NOMO-1 (cell line): Measurements from ENCODE around the gene FAM200B.

ENCODE experiments used
- DNase-seq, 2 experiments: peaks; one replicate each; lab custom pipeline; 2025; ENCODE audit not compliant: unreplicated experiment in 2 of 2; lab: John Stamatoyannopoulos, UW

Gene FAM200B

DNA sequence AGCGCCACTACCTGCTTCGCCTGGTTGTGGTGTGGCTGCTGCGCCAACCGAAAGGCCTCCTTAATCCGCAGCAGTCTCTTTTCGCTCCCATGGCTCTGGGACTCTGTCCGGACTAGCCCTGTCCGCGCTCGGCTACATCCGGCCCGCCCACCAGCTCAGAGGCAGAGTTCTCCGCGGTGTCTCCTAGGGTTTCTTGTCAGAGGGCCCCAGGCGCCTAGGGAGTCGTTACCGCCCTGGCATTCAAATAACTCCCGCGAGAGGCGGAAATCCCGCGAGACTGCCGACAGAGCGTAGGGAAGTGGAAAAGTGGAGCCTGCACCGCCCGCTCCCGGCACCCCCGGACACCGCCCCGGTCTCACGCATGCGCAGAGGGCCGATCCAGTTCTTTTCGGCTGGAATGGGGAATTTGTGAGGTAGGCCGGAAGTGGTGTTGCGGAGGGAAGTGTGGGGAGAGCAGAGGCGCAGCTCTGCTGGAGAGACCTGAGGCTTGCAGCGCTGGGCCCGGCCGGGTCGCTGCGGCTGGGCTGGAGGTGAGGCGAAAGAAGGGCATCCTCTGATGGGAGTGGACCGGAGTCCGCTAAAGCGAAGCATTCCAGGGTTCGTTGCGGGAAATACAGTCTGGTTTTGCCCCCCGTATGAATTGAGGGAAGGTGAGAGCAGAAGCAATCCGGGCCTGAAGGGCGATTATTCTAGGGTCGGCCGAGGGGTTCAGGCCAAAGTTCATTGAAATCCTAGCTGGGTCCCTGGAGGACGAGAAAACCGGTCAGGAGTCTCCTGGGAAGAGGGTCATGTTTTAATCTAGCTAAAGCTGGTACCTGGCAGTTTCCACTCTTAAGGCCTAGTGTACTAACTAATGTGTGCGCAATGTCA is at the start of gene FAM200B:
TSS of gene FAM200B (plus strand) at position 456 of the 870 bp plus-strand sequence. CDS start 5,151 bp downstream, outside the sequence.
- peak; percentile 97 to 98 for DNase-seq

DNA sequence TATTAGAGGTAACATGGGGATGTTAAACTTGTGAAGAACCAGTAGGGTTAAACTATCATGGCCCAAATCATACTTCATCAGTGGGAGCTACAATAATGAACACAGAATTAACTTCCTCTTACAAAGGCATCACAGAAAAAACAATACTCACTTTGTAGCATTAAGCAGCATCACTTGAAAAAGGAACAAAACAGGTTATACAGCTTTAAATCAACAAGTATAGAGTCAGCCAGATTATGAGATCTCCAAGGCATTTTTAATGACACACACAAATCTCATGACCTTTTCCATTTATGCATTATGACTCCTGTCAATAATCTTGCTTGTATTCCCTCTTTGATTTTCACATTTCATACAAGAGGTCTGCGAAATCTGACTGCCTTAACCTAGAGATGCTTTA is 44.8 kb upstream of the FAM200B start:
- DNase-seq, result no peak

DNA sequence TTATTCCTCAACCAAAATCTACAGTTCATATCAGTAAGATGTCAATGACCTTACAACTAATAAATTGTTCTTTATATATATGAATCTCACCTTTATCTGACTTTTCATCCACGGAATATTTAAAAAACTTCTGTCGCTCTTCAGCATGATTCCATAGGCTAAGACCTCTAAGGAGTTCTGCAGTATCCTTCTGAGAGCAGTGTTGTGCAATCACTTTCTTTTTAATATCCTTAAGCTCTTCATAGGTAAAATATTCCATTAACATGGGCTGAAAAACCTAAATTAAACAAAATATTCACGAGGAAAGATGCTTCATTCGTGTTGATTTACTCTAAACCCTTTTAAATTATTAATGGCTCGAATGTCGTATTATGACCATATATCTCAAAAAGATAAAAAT is 43.2 kb upstream of the FAM200B start:
- no peak for DNase-seq

DNA sequence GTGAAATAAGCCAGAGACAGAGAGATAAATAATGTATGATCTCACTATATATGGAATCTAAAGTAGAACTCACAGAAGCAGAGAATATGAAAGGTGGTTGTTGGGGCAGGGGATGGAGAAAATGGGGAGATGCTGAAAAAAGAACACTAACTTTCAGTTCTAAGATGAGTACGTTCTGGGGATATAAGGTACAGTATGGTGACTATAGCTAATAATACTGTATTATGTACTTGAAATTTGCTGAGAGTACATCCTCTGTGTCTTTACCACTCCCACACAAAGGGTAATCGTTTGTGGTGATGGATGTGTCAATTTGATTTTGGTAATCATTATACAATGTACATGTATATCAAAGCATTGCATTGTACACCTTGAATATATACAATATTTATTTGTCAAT is 33.0 kb upstream of the FAM200B start:
- DNase-seq, result no peak

DNA sequence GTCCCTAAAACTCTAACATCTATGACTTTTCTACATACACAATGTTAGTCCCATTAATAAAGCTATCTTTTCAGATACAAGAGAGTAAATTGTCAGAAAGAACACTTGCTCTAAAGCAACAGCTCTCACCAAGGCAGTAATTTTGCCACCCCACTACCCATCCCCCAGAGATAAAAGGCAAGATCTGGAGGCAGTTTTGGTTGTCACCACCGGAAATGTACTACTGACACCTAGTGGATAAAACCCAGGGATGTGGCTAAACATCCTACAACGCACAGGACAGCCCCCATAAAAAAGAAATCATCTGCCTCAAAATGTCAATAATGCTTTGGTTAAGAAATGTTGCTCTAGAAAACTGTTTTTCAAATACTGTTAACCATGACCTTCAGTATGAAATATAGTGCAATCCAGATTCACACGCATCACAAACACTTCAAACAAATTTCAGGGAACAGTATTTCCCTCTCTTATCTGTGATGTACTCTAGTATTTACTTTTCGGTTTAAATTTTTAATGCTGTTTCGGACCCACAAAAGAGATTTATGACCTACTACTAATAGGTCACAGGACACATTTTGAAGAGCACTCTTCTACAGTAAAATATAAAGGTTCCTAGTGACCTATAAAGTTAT is 31.6 kb upstream of the FAM200B start:
- peak; percentile 83 to 85 for DNase-seq

DNA sequence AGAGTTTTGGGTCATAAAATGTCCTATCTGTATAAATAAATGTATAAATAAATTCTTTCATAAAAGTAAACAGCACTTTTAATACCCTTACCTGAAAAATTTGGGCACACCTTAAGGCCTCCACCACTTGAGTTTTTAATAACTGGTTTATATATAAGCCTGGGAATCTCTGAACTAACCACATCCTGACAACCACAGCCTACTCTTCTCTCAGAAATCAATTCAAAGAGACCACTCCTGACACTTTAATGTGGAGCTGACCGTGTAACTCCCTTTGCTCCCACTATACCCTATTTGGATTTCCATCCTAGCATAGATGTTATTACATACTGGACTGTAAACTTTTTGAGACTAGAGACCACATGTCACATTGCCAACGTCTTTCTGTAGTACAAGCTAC is 30.0 kb upstream of the FAM200B start:
- no peak for DNase-seq

DNA sequence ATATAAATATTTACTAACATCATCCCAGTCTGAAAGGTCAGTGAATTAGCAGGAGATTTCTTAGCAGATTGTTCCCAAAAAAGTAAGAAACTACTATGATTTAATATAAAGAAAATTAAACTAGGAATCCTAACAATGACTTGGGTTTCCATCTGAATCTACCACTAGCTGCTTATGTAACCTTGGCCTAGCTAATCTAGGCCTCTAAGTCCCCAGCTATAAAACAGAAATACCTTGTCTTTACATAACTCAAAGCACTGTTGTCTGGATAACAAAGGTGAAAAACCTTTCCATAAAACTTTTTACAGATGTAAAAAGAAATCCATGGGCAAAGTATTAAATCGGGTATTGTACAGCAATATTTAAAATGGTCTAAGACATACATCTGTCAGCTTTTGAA is 29.4 kb upstream of the FAM200B start:
- DNase-seq, result no peak

DNA sequence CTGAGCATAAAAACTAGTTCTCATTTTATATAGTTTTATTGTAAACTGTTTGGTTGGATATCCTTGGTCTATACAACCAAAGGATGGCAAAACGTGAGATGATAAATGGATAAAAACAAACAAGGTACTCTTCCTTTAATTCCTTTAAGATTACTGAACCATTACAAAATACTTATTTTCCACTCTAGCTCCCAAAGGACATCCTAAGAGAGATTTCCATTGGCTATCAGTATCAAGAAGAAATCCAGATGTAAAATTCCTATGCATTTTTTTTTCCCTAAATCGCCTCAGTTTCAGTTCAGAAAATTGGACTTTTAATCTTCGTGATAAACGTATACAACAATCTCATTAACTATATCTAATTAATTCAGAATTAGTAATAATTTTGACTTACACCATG is 28.8 kb upstream of the FAM200B start:
- no peak for DNase-seq

DNA sequence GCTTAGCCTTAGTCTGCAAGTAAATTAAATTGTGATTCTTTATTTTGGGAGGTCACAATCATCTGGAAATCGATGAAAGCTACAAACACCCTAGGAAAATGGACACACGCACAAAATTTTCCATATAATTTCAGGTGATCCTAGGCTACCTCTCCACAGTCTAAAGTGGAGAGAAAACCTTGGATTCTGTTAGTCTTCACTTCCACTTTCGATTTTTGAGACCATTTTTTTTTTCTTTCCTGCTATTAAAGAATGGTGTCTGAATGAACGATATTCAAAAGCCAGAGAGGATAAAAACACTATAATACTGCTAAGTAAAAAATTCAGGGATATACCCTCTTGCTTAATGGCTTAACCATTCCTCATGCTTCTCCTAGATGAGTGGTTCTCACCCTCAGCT is 28.2 kb upstream of the FAM200B start:
- peak in 1 of 2 experiments; percentile 22 for DNase-seq

DNA sequence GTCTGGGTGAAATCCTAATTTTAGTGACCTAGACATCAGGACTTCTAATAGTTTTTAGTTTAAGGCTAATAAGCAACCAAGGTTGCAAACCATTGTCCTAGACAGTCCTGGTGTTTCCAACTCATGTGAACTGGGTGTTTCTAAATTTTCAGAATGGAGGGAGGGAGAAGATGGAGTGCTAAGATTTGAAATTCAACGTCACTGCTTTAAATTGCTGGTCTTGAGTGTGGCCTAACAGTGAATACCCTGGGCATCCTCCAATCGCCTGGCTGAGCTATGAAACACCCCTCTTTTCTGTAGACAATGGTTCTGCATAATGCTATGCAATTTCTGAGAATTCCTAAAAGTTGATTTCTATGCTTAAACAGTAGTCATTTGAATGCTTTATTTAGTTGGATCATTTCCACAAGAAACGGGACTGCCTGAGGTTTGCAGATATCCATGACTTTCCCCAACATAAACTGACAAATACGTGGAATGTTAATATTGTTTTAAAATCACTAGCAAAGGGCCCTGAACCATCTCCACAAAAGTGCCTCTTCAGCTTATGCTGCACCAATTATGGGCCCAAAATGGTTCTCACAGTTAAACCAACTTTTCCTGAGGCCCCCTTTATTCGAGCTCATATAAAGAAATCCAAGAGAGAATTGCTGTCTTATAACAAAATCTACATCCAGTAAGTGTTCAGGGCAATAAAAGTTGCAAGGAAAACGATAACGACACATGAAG is 27.6 kb upstream of the FAM200B start:
- DNase-seq, result peak; percentile 42 to 74

DNA sequence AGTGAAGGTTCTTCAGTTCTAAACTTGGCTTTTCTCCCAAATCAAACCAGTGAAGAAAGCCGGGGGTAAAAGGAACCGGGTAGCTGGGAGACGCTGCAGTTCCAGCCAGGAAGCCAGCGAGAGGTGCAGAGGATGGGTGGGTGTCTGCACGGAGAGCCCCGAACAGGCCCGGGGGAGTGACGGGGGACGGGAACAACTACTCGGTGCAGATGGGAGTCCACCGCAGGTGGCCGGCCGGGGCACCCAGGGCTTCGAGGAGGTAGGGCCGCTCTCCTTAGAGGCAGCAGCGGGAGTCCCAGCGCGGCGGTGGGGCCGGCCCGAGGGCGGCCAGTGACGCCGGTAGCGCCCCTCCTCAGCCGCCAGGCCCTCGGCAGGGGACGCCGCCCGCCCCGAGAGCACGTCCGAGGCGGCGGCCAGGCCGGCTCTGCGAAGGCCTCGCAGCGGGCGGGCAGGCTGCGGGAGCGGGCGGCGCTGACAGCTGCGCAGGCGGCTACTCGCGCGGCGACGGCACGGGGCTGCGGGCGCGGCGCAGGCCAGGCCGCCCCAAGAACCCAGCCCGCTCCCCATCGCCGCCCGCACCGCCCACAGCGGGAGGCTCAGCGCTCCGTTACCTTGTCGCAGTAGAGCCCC is 26.9 kb upstream of the FAM200B start:
- DNase-seq, result peak in 1 of 2 experiments; percentile 39

DNA sequence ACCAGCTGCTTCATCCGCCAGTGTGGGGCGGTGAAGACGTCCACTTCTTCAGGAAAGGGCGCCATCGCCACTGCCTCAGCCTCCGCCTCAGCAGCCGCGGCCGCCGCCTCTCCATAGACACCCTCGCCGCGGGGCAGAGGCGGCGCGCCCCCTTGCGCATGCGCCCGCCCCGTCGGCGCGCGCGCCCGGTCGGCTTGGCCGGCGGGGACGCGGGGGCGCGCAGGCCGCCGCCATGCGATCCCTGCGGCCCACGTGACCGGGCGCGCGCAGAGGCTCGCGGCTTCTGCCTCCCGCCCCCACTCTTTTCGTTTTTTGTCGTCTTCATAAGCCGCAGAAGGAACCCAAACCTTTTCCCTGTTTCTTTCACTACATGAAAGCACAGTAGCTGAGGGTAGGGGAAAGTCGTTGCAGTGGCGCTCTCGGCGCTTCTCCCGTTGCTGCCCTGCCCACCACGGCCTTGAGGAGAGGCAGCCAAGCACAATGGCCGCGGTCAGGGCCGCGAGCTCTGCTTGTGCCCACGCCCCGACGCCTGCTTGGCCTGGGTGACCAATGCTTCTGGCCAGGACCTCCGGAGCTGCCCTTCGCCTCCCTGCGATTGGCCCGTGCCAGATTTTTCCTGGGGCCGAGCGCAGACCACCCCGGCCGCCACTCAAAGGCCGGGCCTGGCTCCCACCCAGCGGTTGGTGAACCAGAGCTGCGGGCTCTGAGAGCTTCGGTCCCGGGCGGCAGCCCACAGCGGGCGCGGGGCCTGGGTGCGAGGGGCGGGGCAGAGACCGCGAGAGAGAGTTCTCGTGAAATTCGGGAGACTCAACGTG is 26.2 kb upstream of the FAM200B start, which contains the start of gene FBXL5:
TSS of gene FBXL5 (minus strand) at position 135 of the 815 bp plus-strand sequence. CDS start at position 65, 70 bp downstream.
- DNase-seq, result peak; percentile 84 to 94

DNA sequence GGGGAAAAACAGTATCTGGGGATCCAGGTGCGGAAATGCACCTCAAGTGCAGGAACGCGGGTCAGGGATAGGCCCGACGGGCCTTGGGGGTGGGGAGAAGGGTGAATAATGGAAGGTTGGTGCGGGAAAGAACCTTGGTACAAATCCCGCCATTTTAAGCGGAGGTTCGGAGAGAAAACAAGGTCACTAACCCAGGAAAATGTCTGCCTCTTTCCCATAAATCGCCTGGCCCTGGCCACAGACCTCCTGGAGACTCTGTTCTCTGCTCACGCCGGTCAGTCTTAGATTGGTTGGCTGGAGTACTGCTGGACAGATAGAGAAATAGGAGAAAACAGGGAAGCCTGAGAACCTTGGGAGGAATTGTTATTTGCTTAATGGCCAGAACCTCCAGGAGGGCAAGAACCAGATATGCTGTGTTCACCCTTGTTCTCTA is 25.6 kb upstream of the FAM200B start:
- DNase-seq, result no peak

DNA sequence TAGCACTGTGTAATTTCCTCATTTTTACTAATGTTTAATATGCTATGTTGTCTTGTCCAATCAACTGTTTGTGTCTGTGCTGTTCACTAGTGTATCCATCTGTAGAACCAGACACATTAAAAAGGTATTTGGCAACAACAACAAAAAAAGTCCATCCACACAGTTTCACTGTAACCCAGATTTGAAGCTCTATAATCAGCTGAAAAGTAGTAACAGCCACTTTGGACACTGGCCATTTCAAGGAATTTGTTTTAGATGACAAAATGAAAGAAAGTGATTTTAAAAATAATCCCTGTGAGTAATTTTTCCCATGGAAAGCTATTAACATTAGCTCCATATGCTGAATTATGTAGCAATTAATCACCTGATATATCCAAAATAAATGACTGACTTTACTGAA is 24.3 kb upstream of the FAM200B start:
- DNase-seq, result no peak

DNA sequence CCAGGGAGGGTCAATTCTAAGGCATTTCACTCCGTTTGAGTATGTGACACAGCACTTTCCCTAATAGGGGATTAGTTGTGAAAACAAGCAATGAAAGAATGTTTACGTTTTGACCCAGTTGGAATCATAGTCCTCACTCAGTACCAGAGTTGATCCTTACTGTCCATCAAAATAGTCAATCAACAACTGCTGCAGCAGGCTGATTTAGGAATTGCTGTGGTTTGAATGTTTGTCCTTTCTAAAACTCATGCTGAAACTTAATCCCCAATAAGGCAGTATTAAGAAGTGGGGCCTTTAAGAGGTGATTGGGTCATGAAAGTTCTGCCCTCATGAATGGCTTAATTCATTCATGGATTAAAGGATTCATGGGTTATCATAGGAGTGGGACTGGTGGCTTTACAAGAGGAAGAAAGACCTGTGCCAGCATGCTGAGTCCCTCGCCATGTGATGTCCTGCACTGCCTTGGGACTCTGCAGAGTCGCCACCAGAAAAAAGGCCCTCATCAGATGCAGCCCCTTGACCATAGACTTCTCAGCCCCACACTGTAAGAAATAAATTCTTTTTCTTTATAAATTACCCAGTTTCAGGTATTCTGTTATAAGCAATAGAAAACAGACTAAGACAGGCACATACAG is 23.4 kb upstream of the FAM200B start:
- DNase-seq, result no peak

DNA sequence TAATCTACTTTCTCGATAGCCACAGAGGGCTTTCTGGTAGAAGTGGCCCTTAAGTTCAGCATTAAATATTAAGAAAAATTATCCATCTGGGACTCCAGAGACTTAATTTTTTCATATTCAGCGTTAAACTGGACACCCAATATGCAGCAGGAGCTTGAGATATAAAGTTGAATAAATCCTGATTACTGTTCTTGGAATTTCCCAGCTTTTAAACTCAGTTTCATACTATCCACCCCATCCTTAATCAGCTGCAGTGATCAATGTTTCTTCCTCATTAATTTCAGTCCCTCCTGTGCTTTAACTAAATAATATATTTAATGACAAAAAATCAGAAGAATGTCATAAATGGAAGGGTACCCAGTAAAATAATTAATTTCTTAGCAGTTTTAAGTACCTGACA is 22.8 kb upstream of the FAM200B start:
- no peak for DNase-seq

DNA sequence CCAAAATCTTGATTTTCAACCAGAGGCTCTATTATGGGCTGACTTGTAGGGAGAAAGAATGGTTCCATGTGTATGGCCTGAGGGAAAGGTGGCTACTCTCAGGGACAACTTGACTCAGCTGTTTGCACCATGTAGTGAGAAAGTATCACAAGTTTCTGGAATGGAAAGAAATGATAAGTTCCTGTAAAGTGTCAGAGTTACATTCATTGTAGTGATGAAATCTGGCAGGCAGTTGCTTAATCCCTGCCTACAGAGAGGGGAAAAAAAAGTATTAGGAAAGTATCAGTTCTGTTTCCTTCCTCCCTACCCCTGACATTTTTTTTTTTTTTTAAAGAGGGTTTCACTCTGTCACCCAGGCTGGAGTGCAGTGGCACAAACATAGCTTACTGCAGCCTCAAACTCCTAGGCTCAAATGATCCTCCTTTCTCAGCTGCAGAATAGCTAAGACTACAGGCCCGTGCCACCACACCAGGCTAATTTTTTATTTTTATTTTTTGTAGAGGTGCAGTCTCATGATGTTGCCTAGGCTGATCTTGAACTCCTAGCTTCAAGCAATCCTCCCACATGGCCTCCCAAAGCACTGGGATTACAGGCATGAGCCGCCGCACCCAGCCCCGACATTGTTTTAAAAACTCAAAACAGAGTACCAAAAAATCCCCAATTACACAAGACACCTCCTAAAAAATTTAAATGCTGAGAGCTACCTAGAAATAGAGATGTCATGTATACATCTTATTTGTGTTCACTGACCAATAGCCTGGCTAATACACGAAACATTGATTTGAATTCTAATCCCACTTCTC is 21.7 kb upstream of the FAM200B start:
- DNase-seq, result peak; percentile 69 to 97

DNA sequence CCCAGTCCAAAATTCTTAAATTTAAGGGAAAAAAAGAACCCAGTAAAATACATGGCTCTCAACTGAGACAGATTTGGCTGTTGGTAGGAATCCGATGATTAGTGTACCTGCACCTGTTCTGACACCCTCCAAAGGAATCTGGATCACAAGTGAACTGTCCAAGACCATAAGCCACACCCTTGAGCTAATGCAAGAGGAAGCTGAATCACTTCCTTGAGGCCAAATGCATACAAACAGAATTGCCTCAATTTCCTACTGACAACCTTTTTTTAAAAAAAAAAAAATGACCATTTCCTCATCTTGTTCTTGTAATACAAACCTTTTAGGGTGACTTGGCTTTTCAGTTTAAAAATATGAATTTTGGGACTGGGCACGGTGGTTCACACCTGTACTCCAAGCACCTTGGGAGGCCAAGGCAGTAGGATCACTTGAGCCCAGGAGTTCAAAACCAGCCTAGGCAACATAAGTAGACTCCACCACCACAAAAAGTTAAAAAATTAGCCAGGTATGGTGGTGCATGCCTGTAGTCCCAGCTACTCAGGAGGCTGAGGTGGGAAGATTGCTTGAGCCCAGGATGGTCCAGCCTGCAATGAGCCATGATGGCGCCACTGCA is 15.8 kb upstream of the FAM200B start:
- DNase-seq, result peak; percentile 78 to 91
